ENCODE results near the gene ARHGAP8.
"Not testable (repeated sequence)": the region's sequence is repeated elsewhere in the genome, so short reads cannot be mapped to it uniquely, and the experiment has no call there.

Gene ARHGAP8

DNA sequence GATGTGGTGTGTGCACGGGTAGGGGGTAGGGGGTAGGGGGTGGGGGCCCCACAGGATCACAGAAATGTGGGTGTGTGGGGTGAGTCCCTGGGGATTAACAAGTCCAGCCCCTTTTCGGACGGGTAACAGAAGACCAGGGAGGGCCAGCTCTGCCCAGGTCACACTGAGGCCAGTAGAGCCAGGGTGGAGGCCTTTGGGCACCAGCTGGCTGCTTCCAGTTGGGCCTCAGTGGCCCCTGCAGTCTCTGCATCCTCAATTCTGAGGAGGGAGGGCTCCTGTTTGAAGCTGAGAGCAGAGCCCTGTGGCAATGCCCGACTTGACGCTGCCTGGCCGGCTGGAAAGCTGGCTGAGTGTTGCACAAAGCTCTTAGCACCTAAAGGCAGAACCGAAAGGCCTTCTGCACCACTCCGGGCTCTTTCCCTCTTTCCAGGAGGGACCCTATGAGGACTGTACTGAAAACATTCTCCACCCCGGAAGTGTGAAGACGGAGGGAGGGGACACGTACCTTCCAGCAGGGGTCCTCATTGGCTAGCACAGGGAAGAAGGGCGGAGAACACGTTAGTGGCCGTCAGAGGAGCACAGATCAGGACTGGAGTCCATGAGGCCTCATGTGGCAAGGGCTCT lies 137.0 kb downstream of the ARHGAP8 start:
- no peak for DNase-seq (ENCODE audit: low spot score)

DNA sequence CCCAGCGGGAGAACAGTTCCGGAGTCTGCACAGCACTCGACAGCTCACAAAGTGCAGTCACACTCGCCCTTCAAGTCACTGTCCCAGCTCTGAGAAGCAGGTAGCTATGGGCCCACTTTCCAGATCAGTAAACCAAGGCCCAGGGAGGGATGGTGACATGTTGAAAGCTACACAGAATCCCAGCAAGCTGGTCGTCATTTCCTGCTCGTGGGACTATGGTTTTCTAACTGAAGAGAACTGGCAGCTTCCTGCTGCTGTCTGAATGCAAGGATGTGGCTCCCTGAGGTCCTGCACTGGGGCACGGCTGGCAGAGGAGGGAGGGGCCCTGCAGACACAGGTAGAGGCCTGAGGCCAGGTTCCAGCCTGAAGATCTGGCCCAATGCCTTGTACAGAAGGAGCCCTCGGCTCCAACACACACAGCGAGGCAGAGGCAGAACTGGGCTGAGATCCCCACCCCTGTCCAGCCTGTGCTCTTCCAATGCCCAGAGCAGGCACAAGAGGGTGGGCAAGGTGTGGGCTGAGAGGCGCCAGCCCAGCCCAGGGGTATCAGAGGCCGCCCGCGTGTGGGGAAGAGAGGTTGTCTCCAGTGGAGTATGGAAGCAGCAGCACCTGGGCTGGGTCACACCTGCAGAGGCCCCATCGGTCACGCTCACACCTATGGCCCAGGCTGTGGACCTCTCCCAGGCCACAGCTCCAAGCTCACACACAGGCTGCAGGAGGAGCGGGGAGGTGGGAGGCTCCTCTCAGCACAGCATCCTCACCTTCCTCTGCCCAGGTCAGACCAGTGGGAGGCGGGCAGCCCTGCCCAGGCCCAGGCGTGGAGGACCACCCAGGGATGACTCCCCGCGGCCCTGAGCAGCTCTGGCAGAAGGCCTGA lies 138.3 kb downstream of the ARHGAP8 start:
- DNase-seq (ENCODE audit: low spot score), result no peak

DNA sequence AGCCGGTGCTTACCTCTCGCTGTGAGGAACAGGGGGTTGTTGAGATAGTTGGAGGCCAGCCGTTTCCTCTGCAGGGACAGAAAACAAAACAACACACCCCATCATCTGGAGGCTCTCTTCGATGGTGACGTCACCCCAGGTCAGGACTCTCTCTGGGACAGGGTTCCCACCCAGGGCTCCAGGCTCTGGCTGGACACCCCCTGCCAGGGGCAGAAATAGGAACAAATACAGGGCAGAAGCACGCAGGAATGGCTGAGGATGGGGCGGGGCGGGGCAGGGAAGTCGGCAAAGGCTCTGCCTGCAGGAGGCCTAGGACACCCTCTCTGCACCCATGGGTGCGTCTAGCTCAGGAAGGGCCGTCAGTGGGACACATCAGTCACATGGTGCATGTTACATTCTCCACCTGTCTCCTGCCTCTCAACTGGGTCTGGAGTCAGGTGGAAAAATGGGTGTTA lies 138.9 kb downstream of the ARHGAP8 start:
- no peak for DNase-seq (ENCODE audit: low spot score)

DNA sequence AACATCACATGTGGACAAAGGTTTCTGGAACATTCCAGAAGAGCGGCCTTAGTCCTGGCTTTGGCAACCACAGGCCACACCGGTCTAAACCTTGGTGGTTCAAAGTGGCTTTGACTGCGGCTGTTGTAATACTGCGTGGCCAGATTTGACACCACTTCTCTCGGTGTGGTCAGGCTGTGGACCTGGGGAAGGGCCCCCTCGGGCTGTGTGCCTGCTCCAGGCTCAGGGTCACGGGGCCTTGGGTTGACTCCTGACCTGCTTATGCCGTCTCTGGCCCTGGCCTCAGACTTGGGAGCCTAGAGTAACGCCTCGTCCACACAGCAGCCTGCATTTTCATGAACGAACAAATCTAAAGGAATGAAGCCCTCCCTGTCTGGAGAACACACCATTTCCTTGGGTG lies 139.4 kb downstream of the ARHGAP8 start:
- no peak for DNase-seq (ENCODE audit: low spot score)

DNA sequence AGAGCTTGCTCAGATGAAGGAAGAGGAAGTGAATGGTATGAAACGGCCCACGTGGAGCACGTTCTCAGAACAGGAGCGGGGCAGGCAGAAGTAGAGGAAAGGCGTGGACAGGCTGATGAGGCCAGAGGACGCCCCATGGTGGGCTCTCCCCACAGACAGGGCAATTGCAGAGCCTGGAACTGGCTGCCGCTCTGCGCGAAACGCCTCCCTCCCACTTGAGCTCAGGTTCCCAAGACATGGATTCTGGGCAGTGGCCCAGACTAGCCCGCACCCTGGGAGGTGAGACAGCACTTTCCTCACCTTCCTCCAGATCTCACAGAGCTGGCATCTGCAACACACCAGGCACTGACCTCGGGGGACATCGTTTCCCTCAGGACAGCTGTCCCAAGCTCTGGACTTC lies 139.9 kb downstream of the ARHGAP8 start:
- no peak for DNase-seq (ENCODE audit: low spot score)

DNA sequence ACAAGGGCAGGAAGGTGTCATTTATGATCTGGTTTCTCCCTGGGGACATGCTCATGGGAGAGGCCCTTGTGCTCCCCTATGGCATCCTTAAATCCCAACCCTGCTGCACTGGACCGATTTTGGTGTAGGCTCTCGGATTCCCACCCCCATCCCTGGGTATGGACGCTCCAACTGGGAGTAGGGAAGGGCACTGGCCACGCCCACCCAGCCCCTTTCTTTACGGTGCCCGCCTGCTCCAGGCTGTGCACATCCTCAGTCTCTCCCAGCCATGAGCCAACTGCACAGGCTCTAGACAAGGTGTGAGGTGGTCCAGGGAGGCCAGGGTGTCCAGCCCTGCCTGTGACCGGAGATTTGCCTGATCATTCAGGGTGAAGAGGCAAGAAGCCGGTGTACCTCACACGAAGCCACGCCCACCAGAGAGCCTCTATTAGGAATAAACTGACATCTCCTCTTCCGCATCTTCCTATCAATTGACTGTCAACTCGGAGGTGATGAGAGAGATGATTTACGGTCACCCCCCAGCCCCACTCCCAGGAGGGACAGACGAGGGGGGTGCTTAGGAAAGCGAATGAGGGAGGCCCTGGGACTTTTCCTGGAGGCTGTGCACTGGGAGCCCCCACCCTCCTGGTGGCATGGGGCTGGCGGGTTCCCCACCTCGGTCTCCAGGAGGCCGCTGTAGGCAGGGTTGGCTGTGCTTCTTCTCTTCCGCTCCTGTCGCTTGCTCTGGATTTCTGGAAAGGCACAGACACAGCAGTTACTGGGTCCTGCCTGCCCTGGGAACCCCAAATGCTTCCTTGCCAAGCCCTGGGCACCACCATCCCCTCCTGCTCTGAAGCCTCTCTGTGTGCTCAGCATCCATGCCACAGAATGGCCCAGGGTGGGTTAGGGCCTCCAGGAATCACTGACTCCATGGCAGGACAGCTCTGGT lies 140.7 kb downstream of the ARHGAP8 start:
- DNase-seq (ENCODE audit: low spot score), result no peak

DNA sequence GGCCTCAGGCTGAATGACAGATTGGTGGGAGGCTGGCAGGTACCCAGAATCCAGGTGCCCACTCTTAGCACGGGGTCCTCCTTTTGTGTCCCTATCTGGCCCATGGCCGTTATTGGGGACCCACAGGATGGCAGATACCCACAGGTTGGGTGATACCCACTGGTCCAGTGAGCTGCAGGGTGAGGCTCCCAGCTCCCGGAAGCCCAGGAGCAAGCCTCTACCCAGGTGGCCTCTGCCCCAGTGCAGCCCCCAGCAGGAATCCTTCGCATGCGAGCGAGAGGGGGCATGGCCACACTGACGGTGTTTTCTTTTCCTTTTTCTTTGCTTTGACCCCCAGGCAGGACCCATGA lies 141.3 kb downstream of the ARHGAP8 start:
- no peak for DNase-seq (ENCODE audit: low spot score)

DNA sequence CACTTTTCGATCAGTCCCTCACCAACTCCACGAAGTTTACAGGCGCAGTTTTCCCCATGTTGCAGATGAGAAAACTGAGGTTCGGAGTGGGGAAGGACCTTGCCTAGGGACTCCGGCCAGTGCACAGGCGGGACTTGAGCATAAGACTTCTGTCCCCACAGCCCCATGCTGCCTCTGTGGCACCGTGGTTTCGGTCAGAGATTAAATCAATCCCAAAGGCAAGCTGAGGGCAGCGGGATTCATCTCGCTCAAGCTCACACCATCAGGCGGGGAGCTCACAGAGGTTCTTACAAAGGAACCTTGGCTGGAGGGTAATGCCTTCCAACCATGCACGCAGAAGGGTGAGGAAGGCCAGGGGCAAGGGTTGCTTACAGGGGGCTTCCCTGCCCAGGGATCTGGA lies 141.9 kb downstream of the ARHGAP8 start:
- no peak for DNase-seq (ENCODE audit: low spot score)

DNA sequence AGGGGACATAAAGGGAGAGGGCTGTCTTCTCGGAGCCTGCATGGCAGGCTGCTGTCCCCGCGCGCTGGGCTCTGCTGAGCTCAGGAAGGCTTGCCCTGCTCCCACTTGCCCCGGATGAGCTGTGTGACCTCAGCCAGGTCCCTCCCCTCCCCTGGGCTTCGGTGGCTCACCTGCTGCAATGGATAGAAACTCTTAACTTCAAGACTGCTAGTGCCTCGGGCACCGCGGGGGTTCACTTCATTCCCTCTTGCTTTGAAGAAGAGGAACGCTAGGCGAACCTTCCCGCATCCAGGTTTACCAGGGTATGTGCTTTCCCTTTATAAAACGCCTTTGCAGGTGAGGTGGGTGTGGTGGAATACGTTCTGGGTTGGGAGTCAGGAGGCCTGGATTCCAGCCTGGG lies 142.4 kb downstream of the ARHGAP8 start:
- DNase-seq (ENCODE audit: low spot score), result no peak

DNA sequence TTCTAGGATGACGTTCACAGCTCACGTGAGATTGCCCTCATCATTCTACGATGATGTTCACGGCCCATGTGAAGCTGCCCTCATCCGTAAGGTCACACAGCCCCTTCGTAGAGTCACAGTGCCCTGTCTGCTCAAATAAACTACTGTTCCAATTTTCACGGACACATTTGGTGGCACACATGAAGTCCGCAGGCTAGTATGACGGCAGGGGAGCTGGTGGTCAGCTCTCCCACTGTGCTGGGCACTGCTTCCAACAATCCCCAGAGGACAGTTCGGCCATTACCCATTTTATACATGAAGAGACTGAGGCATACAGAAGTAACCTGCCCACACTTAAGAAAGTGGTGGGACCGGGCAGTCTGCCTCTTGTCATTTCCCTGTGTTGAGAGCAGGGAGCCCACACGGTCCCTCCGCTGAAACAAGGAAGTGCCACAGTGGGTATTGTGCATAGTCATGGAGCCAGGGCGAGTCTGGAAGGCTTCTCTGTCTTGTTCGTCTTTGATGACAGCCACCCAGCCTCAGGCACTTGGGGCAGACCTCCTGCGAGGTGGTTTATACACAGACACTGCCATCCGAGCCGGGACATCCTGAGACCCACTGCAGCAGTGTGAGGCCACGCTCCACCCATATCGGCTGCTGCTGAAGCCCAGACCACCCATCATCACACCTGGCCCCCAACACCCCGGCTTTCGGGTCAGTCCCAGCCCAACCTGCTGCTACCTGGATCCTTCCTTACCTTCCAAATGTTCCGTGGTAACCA lies 143.1 kb downstream of the ARHGAP8 start:
- DNase-seq (ENCODE audit: low spot score), result no peak

GRCh38 chr22:44898236-44898635 lies 145.9 kb downstream of the ARHGAP8 start:
- no peak for DNase-seq (ENCODE audit: low spot score)

DNA sequence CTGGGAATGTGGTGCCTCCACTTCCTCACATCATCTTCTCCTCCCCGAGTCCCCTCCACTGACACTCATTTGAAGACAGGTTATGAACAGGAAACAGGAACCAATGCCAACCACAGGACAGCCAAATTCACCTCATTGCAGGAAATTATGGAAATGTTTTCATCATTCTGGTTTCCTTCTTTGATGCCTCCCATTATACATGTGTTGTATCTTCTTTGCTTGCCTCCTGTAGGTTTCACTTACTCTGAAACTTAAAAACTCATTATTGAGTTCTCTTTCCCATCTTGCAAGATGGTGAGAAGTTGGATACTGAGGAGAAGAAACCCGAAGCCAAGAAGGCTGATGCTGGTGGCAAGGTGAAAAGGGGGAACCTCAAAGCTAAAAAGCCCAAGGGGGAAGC lies 148.9 kb downstream of the ARHGAP8 start:
- DNase-seq (ENCODE audit: low spot score), result no peak

DNA sequence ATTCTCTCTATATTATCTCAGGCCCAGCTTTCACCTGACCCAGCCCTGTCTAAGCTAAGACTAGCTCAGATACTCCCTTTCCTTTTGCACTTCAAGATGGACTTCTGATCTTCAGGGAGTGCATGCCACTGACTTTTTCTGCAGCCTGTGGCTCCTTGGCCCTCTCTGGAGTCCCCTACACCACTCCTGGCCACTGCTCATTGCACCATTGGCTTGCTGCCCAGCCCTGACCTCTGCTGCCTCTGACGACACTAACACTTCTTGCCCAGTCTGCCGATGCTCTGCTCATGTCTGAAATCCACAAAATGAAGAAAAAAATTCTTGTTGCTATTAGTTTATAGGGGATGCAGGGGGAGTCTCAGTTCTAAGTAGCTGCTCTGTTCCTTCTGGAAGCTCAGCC lies 150.8 kb downstream of the ARHGAP8 start:
- DNase-seq (ENCODE audit: low spot score), result not testable (repeated sequence)

DNA sequence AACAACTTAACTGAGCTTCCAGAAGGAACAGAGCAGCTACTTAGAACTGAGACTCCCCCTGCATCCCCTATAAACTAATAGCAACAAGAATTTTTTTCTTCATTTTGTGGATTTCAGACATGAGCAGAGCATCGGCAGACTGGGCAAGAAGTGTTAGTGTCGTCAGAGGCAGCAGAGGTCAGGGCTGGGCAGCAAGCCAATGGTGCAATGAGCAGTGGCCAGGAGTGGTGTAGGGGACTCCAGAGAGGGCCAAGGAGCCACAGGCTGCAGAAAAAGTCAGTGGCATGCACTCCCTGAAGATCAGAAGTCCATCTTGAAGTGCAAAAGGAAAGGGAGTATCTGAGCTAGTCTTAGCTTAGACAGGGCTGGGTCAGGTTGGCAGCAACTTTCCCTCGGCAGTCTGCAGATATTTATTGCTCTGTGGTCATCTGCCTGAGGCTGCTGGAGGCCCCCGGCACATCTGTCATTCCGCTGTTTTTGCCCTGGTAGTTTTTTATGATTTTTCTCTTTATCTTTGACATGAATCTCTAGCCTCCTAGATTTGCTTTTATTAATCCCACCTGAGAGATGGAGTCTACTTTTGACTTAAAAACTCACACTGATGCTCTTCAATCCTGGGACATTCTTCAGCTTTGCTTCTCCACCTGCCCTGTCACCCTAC lies 152.2 kb downstream of the ARHGAP8 start:
- DNase-seq (ENCODE audit: low spot score), result not testable (repeated sequence)

DNA sequence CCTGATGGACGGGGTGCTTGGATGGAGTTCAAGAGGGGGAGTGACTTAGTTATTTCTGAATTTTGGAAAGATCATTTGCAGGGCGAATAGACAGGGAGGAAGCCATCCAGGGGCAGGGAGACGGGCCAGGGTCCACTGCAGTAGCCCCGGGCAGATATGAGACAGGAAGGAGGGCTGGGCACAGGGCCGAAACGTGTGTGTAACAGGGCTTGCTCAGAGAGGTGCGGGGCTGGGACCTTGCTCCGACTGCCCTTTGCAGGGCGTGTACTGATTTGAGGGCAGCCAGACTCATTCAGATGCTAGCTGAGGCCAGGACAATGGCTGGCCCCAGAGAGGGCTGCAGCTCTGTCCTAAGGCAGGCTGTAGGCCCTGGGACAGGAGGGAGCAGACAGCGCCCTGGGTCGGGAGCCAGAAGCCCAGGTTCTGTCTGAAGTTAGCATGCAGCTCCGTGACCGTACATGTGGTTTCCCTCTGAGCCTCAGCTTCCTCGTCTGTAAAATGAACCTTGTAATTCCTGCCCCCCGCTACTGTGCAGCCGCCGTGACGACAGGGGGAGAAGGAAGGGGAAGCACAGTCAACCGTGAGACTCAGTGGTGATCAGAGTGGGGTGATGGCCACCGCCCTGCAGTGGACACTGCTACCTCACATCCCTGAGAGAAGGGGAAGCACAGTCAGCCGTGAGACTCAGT lies 154.0 kb downstream of the ARHGAP8 start:
- no peak for DNase-seq (ENCODE audit: low spot score)

DNA sequence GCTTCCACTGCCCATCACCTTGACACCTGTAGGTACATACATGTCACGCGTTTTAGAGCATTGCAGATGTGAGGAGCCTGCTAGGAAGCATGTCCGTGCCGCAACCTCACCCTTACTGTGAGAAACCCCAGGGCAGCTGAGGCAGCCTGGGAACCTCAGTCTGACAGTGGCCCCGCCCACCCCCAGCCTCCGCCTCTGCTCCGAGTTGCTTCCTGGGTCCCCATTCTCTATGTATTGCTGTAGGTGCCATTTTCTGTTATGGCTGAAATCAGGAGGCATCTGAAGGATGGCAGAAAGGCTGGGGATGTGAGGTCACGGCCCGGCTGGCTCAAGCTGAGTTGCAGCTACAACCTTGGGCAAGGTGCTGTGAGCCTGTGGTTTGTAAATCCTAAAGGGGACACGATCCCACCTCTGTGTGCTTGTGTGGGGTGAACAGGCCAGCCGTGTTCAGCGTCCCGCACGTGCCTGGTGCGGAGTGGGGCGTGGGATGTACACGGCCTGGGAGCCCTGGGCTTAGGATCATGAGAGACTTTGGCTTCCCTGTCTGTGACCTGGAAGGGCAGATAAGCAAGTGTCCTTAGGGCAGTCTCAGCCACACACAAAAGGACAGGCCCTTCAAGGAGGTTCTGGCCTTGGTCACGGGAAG lies 154.7 kb downstream of the ARHGAP8 start:
- no peak for DNase-seq (ENCODE audit: low spot score)

- DNase-seq (ENCODE audit: low spot score), result no peak
Observed at GRCh38 chr22:44907765-44908737, 155.7 kb downstream of the ARHGAP8 start.

DNA sequence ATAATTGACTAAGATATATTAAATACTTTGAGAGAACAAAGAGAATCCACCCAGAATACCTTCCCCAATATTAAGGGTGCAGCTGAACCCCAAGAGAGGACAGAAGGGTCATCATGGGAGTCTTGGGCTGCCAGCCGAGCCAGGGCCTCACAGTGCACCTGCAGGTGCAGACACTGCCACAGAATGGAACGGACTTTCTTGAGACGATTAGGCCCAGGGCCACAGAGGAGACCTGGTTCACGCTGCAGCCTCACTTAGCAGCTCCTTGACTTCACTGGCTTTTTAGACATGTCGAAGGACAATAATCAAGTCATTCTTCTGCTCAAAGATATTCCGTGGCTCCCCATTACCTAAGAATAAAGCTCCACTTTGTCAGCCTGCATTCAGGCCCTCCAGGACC lies 156.9 kb downstream of the ARHGAP8 start:
- no peak for DNase-seq (ENCODE audit: low spot score)
